Measurements from ENCODE around the gene BTBD9.

BTBD9 gene

GRCh38 chr6:38603966-38604365 lies 35.8 kb downstream of the BTBD9 start:
- POLR2A ChIA-PET, result no interaction called here
- CTCF ChIA-PET, result interaction anchor here (1.0 to 1.5 kb wide), 2 partner anchors 9 to 11 kb away, joined by 3 to 5 read pairs; no protein-coding TSS in a partner anchor
- TF ChIP-seq CTCF (IDR thresholded peaks at IDR 0.05; ENCODE audit: control extremely low read depth, extremely low read depth, low read depth, missing control alignments), result no peak
- no peak for DNase-seq (ENCODE audit: extremely low spot score)

GRCh38 chr6:38603496-38603895 lies 36.2 kb downstream of the BTBD9 start:
- no peak for DNase-seq (ENCODE audit: extremely low spot score)
- ChIA-PET CTCF (interaction anchor here (1.5 kb wide), 1 partner anchor 10 kb away, joined by 5 read pairs; no protein-coding TSS in a partner anchor), POLR2A (no interaction called here)
- no peak for TF ChIP-seq CTCF (IDR thresholded peaks at IDR 0.05; ENCODE audit: control extremely low read depth, extremely low read depth, low read depth, missing control alignments)

- ChIA-PET POLR2A (no interaction called here), CTCF (interaction anchor here (1.2 to 2.6 kb wide), 6 partner anchors 9 to 106 kb away, joined by 3 to 10 read pairs (median 4); no protein-coding TSS in a partner anchor)
- TF ChIP-seq CTCF (IDR thresholded peaks at IDR 0.05; ENCODE audit: control extremely low read depth, extremely low read depth, low read depth, missing control alignments), result no peak
Observed at GRCh38 chr6:38599966-38600550, 39.7 kb downstream of the BTBD9 start.

GRCh38 chr6:38599261-38599660 lies 40.5 kb downstream of the BTBD9 start:
- no peak for TF ChIP-seq CTCF (IDR thresholded peaks at IDR 0.05; ENCODE audit: control extremely low read depth, extremely low read depth, low read depth, missing control alignments)
- DNase-seq (ENCODE audit: extremely low spot score), result no peak
- POLR2A ChIA-PET, result no interaction called here
- CTCF ChIA-PET, result interaction anchor here (1.2 to 1.6 kb wide), 4 partner anchors 11 to 106 kb away, joined by 3 to 6 read pairs (median 4); no protein-coding TSS in a partner anchor

More at GRCh38 chr6:38599966-38600550, 39.7 kb downstream of the BTBD9 start:
- no peak for DNase-seq (ENCODE audit: extremely low spot score)

- POLR2A ChIA-PET, result no interaction called here
- CTCF ChIA-PET, result interaction anchor here (3.5 kb wide), 1 partner anchor 11 kb away, joined by 19 read pairs; no protein-coding TSS in a partner anchor
- no peak for DNase-seq (ENCODE audit: extremely low spot score)
- no peak for TF ChIP-seq CTCF (IDR thresholded peaks at IDR 0.05; ENCODE audit: control extremely low read depth, extremely low read depth, low read depth, missing control alignments)
Observed at GRCh38 chr6:38593998-38594665, 45.6 kb downstream of the BTBD9 start.

- TF ChIP-seq CTCF (IDR thresholded peaks at IDR 0.05; ENCODE audit: control extremely low read depth, extremely low read depth, low read depth, missing control alignments), result no peak
- DNase-seq (ENCODE audit: extremely low spot score), result no peak
- POLR2A ChIA-PET, result no interaction called here
- CTCF ChIA-PET, result interaction anchor here (1.1 to 3.5 kb wide), 3 partner anchors 10 to 24 kb away, joined by 3 to 19 read pairs (median 6); no protein-coding TSS in a partner anchor
Observed at GRCh38 chr6:38593409-38593808, 46.3 kb downstream of the BTBD9 start.

Data from GM10248 (cell line).